PC-9 (cell line): ENCODE results near the gene ARHGAP26.

Source experiments
- EZH2 ChIP-seq: fragments of 200-600 bp; sonication (generic); IDR thresholded peaks from 2 replicates; pipeline ENCODE4 v1.8.0; 2017; ENCODE audit warnings: antibody characterized with exemption, low read depth
- TF ChIP-seq, protein P1 (sequence below): fragments of 200-600 bp; sonication (generic); conservative IDR thresholded peaks from 2 replicates; pipeline ENCODE4 v1.6.1; 2017; ENCODE audit warnings: mixed run types, antibody characterized with exemption, mild to moderate bottlenecking, moderate library complexity

DNA sequence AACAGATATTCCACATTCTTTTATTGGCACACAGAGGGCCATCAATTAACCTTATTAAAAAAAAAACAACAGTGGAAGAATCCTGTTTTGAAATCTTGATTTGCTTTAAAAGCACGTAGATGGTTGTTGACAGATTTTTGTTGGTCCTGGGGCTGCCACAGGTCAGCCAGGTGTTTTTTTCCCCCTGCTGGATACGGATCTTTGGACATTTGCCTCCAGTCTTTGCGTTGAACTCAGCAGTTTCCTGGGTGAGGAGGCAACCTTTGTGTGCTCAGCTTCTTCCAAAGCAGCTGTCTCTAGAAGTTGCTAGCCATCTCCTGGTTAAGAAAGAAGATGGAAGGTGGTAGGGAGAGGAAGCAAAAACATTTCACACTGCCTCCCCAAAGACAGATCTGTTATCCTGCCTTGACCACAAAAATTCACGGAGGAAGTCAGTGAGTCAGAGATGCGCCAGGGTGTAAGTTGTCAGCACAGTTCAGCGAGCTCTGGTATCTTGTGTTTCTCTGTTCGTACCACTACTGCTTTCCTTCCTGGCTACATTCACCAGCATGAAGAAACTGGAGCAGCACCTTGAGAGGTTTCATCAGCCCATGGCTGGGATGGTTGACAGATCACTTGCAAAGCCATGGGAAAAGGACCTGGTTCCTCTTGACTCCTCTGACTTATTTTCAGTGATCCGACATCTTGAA lies 207.3 kb downstream of the ARHGAP26 start:
- TF ChIP-seq, protein P1, sequence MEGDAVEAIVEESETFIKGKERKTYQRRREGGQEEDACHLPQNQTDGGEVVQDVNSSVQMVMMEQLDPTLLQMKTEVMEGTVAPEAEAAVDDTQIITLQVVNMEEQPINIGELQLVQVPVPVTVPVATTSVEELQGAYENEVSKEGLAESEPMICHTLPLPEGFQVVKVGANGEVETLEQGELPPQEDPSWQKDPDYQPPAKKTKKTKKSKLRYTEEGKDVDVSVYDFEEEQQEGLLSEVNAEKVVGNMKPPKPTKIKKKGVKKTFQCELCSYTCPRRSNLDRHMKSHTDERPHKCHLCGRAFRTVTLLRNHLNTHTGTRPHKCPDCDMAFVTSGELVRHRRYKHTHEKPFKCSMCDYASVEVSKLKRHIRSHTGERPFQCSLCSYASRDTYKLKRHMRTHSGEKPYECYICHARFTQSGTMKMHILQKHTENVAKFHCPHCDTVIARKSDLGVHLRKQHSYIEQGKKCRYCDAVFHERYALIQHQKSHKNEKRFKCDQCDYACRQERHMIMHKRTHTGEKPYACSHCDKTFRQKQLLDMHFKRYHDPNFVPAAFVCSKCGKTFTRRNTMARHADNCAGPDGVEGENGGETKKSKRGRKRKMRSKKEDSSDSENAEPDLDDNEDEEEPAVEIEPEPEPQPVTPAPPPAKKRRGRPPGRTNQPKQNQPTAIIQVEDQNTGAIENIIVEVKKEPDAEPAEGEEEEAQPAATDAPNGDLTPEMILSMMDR: no peak
- TF ChIP-seq EZH2: no peak
